ENCODE measurements around the gene C11orf58.

Gene C11orf58

DNA sequence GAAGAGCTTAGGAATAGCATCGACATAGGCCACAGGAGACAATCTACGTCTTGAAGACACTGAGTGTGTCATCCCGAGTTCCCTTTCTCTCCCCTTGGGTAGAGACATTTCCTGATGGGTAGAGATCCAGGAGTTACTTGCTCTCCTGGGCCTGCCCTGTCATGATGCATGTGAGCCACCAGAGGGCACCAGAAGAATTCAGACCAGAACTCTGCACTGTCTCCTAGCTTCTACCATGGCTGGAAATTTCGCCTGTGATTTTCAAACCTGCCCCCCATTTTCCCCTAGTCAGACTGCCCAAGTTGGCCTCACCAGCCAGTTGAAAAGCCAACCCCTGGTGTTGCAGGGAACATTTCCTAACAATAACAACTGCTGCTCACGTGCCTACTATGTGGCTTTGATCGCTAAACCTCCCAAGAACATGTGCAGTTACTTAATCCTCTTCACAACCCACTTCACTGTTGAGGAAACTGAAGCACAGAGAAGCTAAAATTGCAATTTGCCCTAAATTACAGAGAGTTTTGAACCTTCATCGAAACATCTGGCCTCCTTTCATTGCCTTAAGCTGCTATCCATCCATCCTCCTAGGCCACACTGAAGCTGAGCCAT is 47.2 kb downstream of the C11orf58 start:
- DNase-seq (ENCODE audit: low read depth) = no peak

GRCh38 chr11:16786131-16786530 is 47.7 kb downstream of the C11orf58 start:
- DNase-seq (ENCODE audit: low read depth) = no peak

DNA sequence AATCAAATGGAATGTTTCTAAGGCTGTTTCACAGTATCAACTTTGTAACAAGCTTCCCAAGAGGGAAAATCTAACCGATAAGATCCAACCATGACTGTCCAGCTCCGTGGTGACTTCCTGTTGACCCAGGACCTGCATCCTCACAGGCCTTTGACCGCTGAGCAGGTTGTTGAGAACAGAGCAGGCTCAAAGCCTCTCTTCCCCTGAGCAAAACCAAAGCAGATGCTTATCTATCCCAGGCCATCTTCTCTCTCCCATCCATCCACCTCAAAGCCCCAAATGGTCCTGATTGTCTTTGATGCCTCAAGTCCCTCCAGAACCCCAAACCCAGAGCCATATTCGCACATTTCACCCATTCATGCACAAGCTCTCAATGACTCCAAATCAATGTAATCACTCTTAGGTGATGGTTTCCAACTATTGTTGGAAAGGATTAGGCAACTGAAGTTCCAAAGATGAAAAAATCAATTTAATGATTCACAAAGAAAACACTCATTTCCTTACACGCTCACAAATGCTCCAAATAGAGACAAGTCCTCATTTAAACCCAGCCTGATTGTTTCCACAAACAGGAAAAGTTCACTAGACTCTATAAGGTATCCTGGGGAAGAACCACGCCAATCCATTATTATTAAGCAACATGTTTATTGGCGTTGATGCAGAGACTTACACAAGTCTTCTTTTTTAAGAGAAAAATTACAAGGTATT is 48.7 kb downstream of the C11orf58 start:
- no peak for DNase-seq (ENCODE audit: low read depth)

DNA sequence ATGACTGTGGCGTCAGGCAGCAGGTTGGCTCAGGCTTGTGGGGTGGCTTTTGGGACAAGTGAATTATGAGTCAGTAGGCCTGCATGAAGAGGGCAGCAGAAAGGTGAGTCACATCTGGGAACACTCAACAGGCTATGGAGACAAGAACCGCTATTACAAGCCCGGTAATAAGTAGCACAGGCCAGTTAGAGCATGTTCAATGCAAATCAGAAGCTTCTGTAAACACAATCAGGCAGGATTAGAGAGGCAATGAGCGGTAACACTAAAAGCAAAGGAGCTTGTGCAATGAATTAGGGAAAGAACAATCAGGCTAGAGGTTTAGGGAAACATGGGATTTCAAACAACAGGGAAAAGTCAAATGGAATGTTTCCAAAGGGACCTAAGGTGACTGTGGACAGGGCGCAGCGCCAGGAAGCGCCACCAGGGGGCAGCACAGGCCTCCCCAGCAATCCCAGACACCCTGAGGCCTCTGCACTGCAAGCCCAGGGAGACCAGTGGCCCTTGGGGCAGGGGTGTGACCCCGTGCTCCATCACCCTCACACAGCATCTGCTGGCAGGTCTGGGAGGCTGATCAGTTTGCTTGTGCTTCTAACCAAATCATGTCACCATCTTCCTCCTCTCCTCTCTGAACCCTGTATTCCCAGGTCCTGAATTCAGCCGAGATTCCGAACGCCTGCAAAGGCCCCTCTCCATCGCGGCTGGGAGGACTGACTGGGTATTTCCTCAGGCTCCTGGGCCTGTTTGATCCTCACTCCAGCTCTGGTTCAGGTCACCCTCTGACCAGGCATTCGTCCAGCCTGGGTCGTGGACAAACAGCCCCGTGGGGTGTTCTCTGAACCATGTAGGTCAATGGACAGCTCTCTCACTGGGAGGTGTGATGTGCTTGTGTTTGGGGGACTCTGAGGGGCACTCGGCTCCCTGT is 50.0 kb downstream of the C11orf58 start:
- DNase-seq (ENCODE audit: low read depth) = no peak

GRCh38 chr11:16789063-16789420 is 50.6 kb downstream of the C11orf58 start:
- no peak for DNase-seq (ENCODE audit: low read depth)

DNA sequence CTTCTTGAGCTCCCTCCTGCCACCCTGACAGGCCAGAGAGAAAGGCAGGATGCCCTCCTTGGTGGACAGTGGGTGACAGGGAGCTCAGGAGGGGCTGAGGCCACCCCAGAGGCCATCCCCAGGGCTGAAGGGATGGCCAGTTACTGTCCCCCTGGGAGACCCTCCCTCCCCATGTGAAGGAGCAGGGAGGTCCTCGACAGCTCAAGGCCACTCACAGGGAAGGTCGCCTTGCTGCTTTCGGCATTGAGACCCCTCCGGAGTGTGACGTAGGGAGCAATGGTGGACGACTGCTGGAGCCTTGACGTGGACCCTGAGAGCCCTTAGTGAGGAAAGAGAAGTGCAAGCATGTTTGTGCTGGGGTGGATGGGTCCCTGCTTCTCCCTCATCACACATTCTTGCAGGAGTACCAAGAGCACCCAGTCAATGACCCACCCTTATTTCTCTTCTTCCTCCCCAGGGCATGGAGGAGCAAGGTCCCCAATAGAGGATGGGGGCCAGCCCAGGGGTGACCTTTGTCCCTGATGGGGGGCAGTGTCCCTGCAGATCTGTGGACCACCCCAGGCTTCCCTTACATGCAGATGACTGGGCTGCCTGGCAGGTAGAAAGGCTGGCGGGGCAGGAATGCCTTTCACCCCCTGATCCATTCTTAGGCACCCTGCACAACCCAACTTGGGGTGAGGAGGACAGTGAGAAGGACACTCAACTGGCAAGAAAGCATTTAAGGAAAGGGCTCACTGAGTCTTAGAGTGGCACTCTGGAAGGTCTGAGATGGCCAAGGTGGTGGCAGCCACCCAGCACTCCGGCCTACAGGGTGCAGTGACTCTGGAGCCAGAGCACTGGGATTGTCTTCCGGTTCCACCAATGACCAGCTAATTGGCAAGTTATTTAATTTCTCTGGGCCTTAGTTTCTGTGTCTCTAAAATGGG is 51.4 kb downstream of the C11orf58 start:
- DNase-seq (ENCODE audit: low read depth) = no peak

DNA sequence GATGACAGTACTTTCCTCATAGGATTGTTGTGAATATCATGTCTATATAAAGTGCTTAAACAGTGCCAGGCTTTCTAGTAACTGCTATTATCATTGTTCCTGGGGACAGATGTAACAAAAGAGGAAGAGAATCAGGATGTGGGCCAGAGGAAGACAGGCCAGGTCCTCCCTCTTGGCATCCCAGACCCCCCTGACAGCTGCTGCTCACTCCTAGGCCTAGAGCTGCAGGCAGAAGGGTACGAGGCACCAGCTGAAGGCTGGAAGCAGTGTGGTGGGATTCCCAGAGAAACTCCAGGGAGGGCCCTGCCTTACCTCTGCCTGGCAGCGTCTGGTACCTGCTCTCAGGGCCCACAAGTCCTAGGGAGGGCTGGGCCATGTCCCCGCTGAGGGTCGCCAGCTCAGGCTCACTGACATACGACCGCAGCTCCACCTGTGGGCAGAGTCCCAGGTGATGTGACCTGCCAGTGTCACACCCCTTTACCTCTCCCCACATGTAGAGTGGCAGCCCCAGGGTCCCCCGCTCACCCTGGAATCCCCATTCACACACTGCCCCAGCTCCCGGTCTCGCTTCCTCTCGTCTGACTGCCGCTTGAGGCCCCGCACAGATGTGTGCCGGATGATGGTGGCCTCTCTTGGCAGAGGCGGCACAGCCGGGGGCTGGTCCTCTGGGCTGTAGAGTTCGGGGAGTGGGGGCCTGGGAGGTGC is 52.2 kb downstream of the C11orf58 start:
- no peak for DNase-seq (ENCODE audit: low read depth)

- DNase-seq (ENCODE audit: low read depth) = no peak
These were observed 52.9 kb downstream of the C11orf58 start for GRCh38 chr11:16791191-16791961.

- no peak for DNase-seq (ENCODE audit: low read depth)
These were observed 54.0 kb downstream of the C11orf58 start for GRCh38 chr11:16792426-16792825.

GRCh38 chr11:16793009-16793408 is 54.6 kb downstream of the C11orf58 start:
- DNase-seq (ENCODE audit: low read depth) = no peak

DNA sequence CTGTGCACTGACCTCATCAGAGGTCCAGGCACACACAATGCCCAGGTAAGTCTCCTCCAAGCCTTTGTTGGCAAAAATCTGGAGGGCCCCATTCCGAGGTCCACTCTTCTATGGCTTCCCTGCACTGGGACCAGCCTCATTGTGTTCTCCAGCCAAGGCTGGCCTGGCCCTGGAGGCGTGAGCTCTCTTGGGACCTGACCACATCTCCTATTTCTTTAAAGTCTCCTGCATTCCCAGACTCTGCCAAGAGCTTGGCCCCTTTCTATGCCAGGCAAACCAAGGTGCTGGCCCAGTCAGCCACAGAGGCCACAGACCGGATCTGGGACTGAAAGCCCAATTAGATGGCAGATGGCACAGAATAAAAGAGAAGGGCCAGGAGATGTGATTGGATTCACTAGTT is 55.1 kb downstream of the C11orf58 start:
- no peak for DNase-seq (ENCODE audit: low read depth)

DNA sequence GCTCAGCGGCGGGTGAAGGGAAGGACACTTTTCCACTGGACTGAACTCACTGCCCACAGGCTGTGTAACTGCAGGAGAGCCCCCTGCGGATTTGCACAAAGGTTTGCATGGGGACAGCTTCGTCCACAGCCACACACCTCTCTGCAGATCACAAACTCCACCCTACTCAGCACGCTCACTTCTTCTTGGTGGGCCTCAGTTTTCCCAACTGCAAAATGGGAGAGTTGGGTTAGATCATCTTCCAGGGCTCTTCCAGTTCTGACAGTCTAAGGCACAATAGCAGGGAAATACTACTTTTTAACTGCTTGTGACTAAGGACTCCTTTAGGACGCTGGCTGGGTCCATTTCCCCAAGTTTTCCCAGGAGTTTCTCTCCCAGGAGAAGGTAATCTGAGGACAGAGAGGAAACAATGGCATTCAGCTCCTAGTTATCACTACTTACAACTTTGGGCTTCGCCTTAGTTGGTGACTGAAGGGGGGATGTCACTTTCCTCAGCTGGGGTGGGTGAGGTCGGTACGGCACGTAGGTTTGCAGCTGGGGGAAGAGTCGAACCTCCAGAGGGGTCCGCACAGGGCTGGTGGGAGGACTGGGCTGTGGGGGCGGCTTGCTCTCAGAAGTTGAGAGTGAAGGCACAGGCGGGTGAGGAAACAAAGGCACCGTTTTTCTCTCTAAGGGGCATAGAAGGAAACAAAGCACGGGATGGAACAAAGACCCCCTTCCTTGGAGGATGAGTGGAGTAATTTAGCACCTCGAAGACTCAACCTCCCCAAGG is 55.8 kb downstream of the C11orf58 start:
- no peak for DNase-seq (ENCODE audit: low read depth)

- no peak for DNase-seq (ENCODE audit: low read depth)
These were observed 56.7 kb downstream of the C11orf58 start for GRCh38 chr11:16795146-16795545.

- DNase-seq (ENCODE audit: low read depth) = no peak
These were observed 57.9 kb downstream of the C11orf58 start for GRCh38 chr11:16796311-16796710.

DNA sequence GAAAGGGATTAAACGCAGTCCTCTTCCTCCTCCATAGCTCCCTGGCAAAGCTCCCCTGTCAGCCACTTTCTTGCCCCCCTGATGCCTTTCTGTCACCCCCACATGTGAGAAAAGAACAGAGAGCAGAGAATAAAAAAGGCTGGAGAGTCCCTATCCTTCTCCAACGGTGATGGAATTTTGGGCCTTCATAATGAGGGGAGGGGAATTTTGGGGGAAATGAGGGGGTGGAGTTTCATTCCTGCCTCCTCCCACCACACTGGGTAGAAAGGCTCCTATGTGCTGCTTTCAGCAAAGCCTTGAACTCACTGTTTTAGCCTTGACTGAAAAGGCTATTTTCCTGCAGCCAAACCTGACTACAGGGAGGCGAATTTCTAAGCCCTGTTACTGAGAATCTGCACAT is 59.3 kb downstream of the C11orf58 start:
- no peak for DNase-seq (ENCODE audit: low read depth)

DNA sequence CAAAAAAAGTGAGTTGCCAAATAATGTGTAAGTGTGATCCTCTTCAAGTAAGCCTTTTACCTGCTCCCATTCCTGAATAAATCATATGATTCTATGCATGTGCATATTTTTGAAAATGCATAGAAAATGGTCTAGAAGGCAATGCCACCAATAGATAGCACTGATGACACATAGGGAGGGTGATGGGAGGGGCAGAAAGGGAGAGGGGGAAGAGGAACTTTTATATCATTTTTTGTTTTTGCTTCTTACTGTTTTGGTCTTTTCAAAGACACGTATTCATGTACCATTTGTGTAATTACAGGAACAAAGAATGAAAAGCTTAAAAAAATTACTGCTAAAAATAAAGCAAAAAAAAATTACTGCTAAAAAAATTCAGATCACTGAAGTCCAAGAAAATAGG is 60.8 kb downstream of the C11orf58 start:
- DNase-seq (ENCODE audit: low read depth) = no peak

- no peak for DNase-seq (ENCODE audit: low read depth)
These were observed 61.4 kb downstream of the C11orf58 start for GRCh38 chr11:16799890-16800289.

DNA sequence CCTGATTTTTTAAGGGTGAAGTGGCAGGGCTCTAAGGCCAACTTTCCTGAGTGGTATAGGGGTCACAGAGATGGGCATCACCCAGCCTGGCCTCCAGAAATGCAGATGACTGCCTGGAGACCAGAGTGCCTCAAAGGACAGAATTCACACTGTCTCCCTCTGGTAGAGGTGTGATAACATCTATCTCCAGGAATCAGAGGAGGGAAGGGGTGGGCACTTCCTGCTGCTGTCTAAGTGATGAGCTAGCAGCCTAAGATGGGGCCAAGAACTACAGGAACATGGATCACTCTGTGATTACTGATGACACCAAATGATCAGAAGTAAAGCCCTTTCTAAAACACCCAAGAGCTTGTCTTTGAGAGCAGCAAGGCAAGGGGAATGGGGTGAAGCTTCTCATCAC is 61.9 kb downstream of the C11orf58 start:
- no peak for DNase-seq (ENCODE audit: low read depth)

DNA sequence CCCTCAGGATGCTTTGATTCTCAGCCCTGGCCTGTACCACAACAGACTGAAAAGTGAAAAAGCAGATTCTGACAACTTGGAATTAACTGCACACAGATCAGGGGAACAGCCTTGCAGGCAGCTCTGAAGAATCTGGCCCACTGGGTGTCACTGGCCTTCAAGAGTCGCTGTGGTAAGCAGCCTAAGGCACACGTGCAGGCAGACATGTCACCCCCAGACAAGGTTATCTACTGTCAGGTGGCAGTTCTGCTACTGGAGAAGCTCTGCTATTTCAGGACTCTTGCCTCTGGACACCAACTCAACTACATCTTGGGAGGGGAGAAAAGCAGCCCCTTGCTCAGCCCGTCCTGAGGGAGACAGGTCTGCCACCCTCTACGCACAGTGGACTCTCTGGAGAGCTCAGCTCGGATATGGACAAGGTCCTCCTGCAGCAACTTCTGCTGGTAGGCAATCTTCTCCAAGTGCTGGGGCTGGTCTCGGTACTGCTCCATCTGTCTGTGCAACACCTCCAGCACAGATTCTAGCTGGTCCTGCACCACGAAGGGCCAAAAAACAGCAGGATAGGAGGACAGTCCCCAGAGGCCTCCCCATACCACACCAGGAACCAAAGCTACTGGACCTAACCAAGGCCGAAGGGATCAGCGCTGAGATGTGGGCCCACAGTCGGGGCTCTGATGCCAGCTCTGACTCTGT is 63.0 kb downstream of the C11orf58 start:
- no peak for DNase-seq (ENCODE audit: low read depth)

Data from T-helper 22 cell (primary cell).